NCI-H69 (cell line): ENCODE results near the gene TMEM161B.
A peak's percentile ranks its signal among the peaks of the same experiment; 100 is the strongest.
"Not testable (repeated sequence)": the region's sequence is repeated elsewhere in the genome, so short reads cannot be mapped to it uniquely, and the experiment has no call there.

Experiments
- DNase-seq: peaks from one replicate; lab custom pipeline; 2025; lab: John Stamatoyannopoulos, UW

TMEM161B gene

DNA sequence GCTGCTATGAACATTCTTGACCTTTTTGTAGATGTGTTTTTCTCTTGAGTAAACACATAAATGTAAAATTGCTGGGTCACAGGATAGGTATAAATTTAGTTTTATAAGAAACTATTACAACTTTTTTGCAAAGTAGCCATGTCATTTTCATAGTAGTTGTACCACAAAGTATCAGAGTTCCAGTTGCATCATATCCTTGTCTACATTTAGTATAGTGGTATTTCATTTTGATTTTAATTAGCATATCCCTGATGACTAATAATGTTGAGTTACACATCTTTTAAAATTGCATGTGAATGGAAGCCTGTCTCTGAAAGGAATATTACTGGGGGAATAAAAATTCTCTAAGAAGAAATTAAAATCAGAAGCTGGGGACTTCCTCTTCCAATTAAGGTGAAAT is 85.4 kb downstream of the TMEM161B start:
- DNase-seq: no peak

DNA sequence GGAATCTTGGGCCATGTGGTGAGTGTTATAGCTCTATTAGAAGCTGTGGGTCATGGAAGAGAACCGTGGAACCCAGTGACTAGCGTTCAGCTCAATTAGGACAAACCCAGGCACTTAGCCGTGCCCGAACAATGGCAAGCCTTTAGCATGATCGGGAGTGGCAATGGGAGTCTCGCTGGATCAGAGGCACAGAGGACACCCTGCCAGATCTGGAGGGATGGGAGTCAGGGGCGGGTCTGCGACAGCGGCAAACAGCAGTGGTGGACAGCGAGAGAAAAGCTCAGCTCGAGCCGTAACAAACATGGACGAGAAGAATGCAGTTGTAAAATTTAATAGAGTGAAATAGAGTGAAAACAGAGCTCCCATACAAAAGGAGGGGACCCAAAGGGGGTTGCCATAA is 91.2 kb downstream of the TMEM161B start:
- DNase-seq: not testable (repeated sequence)

DNA sequence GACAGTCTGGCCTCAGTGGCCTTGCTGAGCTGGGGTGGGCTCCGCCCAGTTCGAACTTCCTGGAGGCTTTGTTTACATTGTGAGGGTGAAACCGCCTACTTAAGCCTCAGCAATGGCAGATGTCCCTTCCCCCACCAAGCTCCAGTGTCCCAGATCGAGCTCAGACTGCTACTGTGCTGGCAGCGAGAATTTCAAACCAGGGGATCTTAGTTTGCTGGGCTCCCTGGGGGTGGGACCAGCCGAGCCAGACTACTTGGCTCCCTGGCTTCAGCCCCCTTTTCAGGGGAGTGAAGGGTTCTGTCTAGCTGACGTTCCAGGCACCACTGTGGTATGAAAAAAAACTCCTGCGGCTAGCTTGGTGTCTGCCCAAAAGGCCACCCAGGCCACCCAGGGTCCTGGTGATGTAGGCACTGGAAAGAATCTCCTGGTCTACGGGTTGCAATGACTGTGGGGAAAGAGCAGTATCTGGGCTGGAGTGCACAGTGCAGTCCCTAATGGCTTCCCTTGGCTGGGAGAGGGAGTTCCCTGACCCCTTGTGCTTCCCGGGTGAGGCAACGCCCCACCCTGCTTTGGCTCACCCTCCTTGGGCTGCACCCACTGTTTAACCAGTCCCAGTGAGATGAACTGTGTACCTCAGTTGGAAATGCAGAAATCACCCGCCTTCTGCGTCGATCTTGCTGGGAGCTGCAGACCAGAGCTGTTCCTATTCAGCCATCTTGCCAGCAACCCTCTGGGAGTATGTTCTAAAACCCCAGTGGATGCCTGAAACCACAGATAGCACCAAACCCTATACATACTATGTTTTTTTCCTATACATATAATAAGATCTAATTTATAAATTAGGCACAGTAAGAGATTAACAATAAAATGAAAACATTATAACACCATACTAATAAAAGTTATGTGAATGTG is 95.5 kb downstream of the TMEM161B start:
- DNase-seq: peak; percentile 72

DNA sequence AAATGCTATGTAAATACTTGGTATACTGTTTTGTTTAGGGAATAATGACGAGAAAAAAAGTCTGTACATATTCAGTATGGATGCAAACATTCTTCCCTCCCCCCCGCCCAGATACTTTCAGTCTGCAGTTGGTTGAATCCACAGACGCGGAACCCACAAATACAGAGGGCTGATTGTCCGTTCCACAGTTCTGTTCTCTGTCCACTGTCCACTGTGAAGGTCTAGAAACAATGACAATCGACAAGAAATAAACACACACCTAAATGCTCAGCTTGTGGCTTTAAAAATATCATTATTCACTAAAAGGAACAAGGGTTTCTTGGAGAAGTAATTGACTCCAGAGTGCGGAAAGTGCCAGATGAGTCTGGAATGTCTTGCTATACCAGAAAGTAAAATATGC is 109.1 kb downstream of the TMEM161B start:
- no peak for DNase-seq

DNA sequence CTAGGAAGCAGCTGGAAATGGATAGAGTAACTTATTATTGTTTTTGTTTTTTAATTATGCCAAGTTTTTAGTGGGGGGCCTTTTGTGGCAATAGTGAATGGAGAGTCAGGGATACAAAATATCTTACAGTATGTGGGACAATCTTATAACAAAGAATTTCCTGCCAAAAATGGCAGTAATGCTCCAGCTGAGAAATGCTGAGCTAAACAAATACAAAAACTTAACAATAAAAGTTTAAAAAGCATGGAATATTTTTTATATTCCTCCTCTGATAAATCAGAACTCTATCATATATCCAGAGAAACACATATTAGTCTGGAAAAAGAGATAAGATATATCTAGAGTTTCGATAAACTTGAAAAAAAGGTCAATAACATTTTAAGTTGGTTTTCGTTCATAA is 110.6 kb downstream of the TMEM161B start:
- no peak for DNase-seq

DNA sequence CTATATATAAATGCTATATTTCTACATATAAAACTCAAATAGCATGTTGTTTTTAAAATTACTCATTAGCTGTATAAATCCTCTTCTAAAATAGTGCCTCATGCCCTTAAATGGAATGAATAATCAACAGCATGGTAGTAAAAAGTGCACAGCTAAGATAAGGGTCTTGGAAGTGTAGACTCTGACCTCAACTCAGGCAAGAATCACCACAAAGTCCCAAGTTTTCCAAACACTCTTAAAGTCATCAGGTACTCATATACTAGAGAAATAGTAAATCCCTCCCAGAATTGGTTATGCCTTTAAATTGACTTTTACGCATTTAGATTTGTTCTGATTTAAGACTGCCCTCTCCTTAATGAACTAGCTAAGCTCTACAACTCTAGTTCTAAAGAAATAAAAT is 113.8 kb downstream of the TMEM161B start:
- no peak for DNase-seq

DNA sequence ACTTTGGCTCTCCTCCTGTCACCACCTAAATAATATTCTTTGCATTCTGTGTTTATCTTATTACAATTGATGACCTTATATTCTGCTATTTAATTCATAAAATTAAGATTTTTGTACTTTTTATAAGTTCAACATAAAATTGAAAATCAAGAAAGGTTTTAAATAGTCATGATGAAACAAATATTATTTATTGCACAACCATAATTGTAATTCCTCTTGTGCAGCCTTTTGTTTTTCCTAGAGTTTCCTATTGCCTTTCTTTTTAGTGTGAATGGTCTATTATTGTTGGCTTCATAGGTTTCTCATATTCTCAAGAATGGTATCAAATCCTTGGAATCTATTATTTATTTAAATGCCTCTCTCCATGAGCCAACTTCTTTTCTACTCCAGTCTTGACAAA is 117.9 kb downstream of the TMEM161B start:
- no peak for DNase-seq

DNA sequence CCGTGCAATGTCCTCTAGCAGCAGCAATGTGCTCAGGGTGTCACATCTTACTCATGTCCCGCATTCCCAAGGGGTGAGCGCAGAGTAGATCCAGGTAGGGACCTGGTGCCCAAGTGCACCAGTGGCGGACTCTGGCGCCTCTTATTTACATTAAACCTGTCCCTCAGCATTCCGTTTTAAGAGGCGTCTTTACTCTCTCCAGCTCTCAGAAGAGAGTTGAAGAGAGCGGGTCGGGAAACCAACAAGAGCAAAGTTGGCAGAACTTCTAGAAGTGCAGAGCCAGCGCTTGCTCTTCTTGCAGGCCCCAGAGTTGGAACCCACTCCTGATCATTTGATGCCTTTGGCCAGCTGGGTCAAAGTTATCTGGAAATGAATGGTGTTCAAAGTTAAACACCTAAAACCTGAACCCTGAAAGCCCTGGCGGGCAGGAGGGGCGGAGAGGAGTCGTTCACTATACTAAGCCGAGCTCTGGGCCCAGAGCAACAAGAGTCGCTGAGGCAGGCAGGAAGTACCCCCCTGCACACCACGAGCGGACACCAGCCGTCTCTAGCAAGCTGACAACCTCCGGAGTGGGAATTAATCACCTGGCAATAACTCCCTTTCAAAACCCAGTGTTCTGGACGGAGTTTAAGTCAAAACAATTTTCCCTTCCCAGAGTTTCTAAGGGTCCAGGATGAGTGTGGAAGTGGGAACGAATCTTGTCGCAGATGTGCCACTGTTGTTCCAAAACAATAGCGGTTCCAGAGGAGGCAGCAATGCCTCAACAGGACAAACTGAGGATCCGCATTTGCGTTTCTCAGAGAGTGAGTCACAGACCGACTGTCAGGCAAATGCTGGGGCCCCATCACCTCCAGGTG is 122.8 kb downstream of the TMEM161B start:
- no peak for DNase-seq

DNA sequence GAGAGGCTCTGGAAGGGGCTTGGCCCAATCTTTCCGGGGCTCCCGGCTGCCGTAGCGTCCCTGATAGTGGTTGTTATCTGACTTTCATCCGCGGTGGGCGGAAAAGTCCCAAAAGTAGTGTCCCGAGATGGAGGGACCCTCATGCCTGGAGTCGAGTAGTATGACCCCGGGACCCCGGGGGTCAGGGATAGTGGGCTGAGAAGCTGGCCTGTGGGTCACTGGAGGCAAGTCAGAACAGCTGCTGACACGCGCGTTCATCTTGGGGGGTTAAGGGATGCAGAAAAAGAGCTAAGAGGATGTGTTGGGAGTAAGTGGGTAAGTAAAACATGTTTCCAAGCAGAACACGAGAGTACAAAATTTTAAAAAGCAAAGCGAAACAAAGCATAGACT is 123.4 kb downstream of the TMEM161B start:
- DNase-seq: no peak
